Fibroblast of the conjunctiva (primary cell): ENCODE data around the gene BICC1.
A peak's percentile ranks its signal among the peaks of the same experiment; 100 is the strongest.

Experiments
- DNase-seq: peaks from one replicate; pipeline ENCODE4 v3.0.0-alpha.2; 2010; ENCODE audit warnings: low read depth

The BICC1 gene

DNA sequence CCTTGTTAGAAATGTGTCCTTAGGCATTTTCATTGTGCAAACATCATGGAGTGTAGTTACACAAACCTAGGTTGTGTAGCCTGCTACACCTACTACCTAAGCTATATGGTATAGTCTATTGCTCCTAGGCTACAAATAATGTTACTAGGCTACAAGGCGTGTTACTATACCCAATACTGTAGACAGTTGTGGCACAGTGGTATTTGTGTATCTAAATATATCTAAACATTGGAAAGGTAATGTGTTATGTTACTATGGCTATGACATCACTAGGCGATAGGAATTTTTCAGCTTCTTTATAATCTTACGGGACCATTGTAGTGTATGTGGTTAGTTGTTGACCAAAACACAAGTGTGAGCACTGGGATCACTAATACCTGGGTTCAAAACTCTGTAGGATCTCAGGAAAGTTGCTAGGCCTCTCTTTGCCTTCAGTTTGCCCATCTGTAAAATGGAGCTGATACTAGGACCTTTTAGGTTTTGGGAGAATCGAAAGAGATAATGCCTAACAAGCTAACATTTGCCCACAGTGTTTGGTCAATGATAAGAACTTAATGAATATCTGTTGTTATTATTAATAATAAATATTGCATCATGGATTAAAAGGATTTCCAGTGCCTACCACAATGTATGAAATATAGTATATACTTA is 2.7 kb downstream of the BICC1 start:
- DNase-seq, result no peak

DNA sequence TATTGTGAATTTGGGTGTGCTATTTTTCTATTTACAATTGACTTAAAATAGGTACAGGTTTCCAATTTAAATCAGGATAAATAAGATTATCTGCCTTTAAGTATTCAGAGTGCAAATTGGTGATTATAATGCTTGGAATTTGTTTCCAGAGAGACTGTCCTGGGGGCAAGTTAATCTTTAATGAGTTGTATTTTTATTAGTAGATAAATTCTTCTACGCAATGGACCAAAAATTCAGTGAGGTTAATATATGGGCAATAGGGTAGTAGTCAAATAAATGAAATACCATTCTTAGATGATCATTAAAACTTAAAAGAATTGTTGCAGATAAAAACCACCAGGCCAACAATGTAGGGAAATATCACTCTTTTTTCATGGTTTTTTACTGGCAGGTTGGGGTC is 3.4 kb downstream of the BICC1 start:
- DNase-seq, result no peak

DNA sequence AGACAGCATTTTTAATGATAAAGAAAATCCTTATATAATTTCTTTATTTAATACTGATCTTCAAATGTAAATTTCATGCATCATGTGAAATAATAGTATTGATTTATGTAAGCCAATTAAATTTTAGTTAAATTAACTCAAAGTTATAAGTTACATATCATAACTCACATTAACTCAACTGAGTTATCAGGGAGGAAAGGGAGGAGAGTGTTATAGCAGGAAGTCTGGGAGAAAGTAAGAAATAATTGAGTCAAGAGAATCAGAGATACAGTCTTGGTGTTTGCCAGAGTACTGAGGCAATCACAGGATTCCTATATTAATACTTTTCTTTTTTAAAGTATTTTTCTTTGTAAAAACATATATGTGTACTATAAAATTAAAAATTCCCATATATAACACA is 4.0 kb downstream of the BICC1 start:
- no peak for DNase-seq

DNA sequence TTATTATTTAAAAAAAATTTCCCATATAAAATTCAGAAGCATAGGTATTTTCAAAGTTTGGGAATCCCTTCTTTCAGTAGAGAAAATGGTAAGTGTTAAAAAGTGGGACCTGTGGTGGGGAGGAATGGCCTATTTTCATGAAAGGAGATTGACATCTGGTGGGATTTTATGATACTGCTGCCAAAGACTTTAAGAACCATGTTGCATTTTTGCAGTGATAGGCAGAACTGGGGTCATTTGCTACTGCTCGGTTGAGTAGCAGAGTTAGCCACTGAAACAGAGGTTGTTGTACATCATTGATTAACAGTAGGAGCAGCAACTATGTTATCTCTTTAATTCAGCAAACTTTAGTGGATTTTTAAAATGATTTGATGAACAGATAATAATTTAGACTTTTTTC is 4.4 kb downstream of the BICC1 start:
- no peak for DNase-seq

DNA sequence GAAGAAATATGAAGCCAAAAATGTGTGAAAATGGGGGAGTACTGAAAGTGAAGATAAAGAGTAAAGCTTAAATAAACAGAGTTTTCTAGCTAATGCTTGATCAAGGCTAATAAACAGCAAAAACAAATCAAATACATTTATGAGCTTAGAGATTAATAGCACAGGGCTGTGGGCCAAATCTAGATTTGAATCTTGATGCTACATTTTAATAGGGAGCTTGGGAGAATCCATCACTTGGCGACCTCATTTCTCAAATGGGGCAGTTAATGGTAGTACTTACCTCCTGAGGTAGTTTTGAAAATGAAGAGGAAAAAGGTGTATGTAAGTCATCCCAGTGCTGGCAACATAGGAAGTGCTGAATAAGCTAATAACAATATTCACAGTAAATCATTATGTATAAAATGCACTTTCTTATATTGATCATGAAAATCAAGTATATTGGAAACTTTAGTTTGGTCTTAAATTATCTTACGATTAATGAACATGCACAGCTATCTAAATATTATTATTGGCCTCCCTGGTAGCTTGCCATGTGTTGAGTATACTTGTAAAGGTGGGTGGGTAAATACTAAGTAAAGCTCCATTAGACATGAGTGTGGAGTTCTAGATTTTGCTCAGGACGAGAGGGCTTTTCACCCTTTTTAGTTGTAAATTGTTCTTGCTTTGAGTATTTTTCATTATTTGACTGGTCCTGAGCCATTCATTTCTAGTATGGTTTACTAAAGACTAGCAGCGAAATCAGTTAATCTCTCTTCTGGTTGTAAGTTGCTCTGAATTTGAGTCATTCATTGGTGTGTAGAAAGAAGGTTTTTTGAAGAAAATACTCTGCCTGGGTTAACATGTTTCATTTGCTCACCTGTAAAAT is 5.1 kb downstream of the BICC1 start:
- no peak for DNase-seq

DNA sequence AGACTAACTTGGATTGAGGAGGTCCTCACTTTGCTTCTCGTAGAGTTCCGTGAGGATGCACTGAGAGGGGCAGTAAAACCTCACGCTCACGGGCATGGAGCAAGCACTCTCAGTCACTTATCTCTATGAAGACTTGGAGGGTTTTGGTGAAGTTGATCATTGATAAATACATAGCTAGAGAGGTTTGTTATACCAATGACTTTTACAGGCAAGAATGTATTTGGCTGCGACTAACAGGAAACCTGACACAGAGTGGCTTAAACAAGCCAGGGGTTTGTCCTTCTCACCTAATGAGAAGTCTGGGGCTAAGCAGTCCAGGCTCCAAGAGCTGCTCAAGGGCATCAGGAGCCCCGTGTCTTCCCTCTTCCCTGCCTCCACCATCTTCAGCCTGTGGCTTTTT is 6.1 kb downstream of the BICC1 start:
- DNase-seq, result no peak

DNA sequence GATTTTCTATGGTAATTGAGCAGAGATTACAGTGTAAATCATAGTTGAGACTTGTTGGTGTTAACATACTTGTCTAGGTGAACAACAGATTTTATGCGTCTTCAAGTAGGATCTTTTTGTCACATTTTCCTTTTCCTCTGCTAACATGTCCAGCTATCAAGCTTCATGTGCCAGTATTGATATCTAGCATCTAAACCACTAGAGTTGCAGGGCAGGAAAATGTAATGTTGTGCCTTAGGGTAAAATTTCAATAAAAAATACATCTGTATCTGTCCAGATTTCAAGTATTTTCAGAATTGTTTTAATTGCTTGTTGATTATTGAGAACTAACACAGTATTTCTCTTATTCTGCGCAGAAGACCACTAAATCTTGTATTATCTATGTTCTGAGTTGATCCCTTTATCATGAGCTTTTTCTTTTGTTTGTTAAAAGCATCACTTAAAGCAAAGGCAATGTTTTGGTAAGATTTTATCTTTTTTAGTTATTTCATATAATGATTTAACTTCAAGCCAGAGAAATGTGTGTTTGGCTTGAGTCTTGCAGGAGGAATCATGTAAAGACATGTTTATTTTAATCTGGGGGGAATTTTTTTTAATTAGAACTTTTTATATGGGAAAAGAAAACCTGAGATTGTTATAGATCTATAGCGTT is 16.5 kb downstream of the BICC1 start:
- no peak for DNase-seq

DNA sequence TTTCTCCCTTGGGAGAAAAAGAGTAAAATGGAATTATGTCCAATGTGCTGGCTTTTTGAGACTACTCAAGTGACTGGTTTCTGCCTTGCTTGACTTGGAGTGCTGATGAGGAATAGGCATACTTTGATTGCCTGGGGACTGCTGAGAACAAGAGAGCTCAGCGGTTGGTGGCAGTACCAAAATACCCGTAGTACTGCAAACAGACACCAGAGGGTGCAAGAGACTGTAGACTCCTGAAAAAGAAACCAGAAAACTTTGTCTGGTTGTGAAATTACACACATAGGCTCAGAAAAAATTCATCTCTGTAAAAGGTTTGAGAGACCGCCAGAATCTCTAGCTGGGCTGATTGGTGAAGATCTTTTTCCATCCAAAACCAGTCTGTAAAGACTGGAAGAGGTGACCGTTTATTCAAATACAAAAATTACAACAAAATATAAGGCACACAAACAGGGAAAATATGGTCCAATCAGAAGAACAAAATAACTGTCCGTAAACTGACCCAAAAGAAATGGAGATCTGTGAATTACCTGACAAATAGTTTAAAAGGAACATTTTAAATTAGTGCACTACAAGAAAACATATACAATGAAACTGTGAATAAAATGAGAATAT is 18.5 kb downstream of the BICC1 start:
- peak; percentile 65 for DNase-seq

DNA sequence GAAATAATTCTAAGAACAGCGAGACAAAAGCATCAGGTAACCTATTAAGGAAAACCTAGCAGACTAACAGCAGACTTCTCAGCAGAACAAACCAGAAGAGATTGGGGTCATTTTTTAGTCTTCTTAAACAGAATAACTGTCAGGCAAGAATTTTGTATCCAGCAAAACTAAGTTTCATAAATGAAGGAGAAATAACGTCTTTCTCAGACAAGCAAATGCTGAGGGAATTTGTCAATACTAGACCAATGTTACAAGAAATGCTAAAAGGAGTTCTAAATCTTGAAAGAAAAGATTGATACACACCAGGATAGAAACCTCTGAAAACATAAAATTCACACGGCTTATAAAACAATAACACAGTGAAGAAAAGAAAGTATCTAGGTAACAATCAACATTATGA is 22.6 kb downstream of the BICC1 start:
- DNase-seq, result no peak

DNA sequence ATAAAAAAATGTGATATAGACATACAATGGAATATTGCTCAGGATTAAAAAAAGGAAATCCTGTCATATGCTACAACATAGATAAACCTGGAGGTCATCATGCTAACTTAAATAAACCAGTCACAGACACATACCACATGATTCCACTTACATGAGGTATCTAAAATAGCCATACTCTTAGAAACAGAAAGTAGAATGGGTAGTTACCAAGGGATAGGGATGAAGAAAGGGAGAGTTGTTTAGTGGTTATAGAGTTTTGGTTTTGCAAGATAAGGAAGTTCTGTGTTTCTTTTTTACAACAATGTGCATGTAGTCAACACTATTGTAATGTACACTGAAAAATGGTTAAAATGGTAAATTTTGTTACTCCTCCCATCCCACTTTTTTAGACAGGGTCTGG is 30.5 kb downstream of the BICC1 start:
- no peak for DNase-seq

DNA sequence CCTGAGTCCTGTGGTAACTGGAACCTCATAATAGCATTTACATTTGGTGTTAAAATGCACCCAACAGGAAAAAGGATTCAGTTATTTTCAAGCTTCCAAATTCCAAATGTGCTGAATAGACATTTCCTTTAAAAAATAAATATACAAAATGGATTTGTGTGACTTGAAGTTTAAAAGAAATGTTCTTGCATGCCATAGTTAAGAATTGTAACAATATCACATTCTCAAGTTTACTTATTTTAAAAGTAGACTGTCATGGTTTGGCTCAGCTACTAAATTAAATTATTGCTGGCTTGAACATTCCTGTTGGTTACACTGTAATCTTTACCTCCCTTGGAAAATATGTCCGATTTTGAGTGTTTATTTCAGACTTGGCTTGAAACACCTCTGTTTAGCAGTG is 31.5 kb downstream of the BICC1 start:
- no peak for DNase-seq

DNA sequence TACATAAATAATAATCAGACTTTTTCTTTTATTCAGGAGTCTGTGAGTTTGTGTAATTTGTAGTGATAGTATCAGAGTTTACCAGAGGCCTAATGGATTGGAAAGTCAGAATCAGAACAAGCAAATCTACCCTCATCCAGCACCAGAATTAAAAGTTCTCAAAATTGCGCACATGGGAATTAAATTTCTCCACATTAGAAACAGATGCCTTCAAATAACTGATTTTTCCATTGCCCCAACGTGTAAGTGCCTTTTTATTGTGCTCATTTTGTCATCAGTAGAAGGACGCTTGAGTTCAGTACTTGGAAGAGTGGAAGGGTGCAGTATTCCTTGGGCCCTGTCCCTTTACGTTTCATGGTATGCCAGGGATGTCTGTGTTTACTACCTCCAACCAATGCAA is 32.8 kb downstream of the BICC1 start:
- DNase-seq, result no peak

DNA sequence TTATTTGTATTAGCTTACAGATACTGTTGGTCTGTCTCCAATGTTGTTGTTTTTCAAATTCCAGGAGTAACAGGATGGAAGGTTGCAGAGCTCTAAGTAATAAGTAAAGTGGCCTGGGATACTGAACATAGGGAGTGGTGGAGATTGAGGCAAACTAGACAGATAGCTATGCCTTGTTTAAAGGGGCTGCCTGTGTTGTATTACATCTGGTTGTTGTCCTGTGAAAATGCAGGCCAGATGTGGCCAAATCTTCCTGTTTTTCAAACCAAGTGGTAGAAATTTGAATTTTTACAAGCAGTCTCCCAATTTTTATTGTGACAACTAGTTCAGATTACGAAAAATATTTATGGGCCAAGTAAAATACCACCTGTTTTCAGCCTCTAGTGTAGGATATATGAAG is 33.5 kb downstream of the BICC1 start:
- DNase-seq, result no peak

DNA sequence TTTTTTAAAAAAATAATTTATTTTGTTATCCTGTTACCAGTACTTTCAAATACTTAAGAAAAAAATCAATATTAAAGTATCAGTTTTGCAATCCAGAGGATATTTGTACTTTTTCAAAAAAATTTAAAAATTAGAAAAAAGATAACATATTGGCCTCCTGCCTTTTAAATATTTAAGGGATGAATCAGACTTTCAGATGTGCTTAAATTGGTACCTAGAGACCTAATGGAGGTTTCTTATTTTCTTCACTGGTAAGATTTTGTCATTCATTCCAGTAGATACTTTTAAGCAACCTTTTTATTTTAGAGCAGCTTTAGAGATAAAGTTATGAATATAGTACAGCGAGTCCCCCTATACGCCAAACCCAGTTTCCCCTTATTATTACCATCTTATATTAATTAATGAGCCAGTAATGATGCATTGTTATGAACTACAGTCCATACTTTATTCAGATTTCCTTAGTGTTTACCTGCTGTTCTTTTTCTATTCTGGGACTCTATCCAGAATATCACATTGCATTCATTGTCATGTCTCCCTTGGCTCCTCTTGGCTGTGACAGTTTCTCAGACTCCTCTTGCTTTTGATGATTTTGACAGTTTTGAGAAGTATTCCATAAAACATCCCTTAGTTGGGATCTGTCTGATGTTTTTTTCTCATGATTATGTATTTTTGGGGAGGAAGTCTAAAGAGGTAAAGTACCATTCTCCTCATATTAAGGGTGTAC is 34.2 kb downstream of the BICC1 start:
- no peak for DNase-seq

DNA sequence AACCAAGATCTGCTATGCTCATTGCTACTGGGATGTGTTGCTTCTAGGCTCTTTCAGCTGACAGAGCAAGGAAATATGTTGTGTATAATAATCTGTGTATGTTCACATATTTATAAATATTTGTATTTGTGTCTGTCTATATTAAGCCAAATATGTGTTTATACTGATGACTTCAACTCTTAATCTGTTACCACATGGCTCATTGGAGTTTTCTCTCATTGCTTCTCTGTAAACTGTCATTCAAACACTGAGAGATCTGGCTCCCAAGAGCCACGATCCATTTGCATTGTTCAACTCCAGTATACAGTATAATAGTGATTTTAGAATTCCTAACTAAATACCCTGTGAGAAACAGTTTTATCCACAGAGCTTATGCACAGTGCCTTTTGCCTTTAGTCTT is 35.3 kb downstream of the BICC1 start:
- no peak for DNase-seq

DNA sequence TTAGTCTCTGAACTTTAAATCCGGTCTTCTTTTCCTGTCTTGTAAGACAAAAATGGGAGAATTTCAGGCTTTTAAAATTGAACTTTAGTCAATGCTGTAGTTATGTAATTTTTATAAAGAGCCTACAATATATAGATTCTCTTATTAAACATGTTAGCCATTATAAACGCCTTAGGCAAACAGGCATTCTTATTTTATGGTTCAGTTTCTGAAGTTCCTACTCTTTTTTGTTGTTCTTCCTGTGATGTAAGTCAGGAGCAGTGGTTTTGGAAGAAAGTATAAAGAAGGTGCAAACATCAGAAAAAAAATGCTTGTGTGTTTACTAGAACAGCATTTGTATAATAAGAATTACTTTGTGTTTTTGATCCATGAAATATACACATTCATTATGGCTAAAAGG is 41.6 kb downstream of the BICC1 start:
- no peak for DNase-seq

DNA sequence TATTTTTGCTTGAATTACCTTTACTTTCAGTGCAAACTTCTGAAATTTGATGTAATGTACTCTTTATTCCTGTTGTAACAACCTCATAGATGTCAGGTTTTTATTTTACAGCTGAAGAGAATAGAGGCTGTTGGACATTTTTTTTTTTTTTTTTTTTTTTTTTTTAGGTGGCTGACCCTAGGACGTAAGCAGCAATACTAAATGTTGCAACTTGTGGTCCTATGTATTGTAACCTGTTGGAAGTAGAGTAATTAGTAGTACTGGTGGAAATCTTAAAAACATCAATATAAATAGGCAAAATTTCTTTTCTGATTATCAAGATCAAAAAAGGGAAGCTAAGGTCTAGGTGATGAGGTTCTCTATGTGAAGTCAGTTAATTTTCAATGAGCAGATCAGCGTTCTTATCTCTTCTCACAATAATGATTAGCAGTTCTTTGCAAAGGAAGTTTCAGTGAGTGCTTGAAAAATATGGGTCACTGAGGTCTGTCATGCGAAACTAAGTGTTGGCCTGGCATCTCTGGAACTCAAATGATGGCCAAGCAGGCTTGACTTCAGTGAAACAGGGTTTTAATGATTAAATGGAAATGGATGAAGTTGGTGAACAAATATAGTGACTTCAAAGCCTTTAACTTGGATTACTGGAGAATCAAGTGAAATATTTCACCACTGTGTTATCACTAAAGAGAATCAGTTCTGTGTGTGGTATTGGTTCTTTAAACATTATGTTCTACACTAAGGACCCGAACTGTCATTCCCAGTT is 42.7 kb downstream of the BICC1 start:
- DNase-seq, result no peak

DNA sequence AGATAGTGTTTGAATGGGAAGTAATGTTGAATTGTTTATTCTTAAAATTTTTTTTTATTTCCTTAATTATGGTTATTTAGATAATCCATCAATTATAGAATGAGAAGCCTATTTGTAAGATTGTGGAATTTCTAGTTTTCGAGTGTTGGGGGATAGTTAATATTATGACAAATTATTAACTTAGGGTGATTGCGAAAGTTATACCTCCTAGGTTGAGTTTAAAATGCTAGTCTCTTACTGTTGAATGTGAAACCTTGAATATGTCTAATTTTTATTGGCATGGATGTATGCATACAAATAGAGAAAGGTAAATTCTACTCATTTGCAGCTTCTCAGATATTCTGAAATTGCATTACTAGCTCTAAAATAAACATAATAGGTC is 43.2 kb downstream of the BICC1 start:
- DNase-seq, result no peak

DNA sequence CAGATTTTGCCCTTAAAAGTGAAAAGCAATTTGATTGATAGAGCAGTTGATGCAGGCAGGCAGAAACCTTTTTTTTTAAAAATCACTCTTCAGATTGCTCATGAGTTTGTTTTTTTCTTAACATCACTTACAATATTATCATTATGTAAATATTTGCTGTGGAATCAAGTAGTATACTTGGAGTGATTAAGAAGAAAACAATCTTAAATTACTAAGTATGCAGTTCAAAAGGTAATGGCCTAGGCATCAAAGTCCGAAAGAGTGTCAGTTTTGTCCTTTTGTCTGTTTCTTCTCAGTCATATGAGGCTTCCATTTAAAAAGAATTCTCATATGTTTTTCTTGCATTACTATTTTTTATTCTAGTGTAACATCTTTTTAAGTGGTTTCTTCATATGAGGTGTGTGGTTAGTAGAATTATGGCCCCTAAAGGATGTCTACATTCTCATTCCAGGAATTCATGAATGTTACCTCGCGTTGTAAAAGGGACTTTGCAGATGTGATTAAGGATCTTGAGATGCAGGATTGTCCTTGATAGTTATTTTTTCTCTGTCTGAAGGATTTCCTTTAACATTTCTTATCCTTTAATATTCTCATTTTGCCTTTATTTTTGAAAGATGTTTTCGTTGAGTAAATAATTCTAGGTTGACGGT is 44.0 kb downstream of the BICC1 start:
- DNase-seq, result no peak

DNA sequence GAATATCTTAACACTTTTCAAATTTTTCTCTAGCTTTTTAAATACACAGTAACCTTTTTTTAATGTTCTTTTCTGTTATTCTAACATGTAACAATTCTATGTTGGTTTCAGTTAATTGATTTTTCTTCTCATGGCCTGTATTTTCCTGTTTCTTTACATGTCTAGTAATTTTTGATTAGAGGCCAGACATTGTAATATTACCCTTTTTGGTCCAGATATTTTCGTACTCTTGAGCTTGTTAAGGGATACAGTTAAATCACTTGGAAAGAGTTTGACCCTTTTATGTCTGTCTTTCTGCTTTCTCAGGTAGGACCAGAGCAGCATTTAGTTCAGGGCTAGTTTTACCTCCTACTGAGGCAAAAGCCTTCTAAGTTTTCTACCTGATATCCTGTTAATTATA is 45.0 kb downstream of the BICC1 start:
- DNase-seq, result no peak

DNA sequence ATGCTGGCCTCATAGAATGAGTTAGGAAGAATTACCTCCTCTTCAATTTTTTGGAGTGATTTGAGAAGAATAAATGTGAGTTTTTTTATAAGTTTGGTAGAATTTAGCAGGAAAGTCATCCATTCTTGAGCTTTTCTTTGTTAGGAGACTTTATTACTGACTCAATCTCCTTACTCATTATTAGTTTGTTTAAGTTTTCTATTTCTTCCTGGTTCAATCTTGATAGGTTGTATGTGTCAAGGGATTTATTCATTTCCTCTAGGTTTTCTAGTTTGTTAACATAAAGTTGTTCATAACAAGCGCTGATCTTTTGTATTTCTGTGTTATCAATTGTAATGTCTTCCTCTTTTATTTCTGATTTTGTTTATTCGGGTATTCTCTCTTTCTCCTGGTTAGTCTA is 47.4 kb downstream of the BICC1 start:
- DNase-seq, result no peak
